H54 (cell line): ENCODE results near the gene MUC5B.
A peak's percentile ranks its signal among the peaks of the same experiment; 100 is the strongest.

Source experiments
- DNase-seq: peaks from one replicate; pipeline ENCODE4 v3.0.0; 2011; ENCODE audit warnings: low spot score, mixed read lengths; ENCODE audit not compliant: insufficient read length
- FAIRE-seq: peaks from 3 replicates; lab custom pipeline; 2011; peaks lifted over from hg19 to GRCh38; lab: Jason Lieb, UNC
- POLR2A ChIP-seq: IDR thresholded peaks from 2 replicates; pipeline ENCODE4 v1.6.1; 2011; ENCODE audit warnings: low read depth, mild to moderate bottlenecking, low read length

The MUC5B gene

GRCh38 chr11:1307998-1308742, 85.3 kb downstream of the MUC5B start:
- DNase-seq (no peak), FAIRE-seq (no peak)
- no peak for TF ChIP-seq POLR2A

- no peak for TF ChIP-seq POLR2A
- no peak for FAIRE-seq
- DNase-seq = peak; percentile 72
Observed at GRCh38 chr11:1308743-1309497, 86.1 kb downstream of the MUC5B start.

- DNase-seq (peak; percentile 99), FAIRE-seq (no peak)
- TF ChIP-seq POLR2A = peak; percentile 80
Observed at GRCh38 chr11:1309498-1310317, 86.8 kb downstream of the MUC5B start, which contains the start of gene TOLLIP. TSS of gene TOLLIP (minus strand) at chr11:1309632. CDS start at chr11:1309498, 134 bp downstream.

GRCh38 chr11:1310318-1310687, 87.4 kb downstream of the MUC5B start:
- no peak for TF ChIP-seq POLR2A
- FAIRE-seq = no peak
- no peak for DNase-seq

- no peak for TF ChIP-seq POLR2A
- no peak for DNase-seq
- no peak for FAIRE-seq
Observed at GRCh38 chr11:1310772-1311468, 88.1 kb downstream of the MUC5B start.
